ENCODE results near the gene CRMP1.
"Not testable (repeated sequence)": the region's sequence is repeated elsewhere in the genome, so short reads cannot be mapped to it uniquely, and the experiment has no call there.

Gene CRMP1

DNA sequence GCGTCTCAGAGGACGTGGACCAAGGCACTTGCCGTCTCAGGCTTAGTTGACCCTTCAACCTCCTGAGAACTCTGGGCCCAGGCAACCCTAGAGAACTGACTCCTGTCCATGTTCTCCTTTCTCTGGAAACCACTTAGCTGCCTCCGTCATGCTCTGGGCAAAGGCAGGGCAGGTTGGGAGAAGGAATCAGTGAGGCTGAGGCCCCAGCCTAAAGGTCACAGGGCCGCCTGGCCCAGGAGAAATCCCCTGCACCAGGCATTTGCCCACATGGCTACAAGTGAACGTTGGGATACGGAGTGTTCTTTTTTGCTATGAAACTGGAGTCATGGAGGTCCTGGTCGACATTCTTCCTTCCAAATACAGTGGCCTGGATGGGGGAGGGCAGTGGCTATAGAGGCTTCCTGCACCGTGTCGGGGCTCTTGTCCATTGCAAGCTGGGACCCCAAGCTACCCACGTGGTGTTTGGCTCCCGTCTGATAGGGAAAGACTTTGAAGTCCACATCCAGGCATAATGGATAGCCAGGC, 76.0 kb downstream of the CRMP1 start:
- DNase-seq = no peak

DNA sequence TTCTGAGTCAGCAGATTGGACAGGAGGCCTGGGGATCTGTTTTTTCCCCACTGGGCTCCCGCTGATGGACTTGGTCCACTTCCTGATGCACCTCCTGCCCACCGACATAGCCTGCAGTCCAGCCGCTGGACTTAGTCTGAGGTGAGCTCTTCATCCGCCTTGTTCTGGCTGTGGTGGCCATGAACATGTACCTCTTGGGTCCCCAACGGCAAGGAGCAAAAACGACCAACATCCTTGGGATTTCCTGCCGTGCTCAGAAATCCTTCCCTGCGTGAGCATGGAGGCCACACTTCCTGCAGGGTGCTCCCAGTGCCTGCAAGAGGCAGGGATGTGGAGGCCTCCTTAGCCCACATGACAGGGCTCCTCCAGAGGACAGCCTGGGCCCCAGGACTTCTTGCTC, 76.8 kb downstream of the CRMP1 start:
- DNase-seq = no peak

DNA sequence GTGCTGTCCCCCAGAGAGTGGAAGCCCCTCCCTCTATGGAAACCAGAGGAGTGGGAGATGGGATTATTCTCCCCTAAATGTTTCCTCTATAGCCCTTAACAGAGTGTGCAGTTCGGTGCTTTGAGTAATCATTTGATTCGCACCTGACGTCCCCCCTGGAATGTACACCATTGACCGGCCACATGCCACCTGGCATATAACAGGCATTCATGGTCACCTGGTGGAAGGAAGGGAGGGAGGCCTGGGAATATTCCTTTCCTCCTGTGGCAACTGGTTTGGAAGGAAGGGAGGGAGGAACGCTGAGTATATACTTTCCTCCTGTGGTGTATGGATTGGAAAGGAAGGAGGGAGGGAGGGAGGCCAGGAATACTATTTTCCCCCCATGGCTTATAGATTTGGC, 77.2 kb downstream of the CRMP1 start:
- DNase-seq = no peak

- DNase-seq = no peak
These were observed 78.5 kb downstream of the CRMP1 start for GRCh38 chr4:5814421-5814820.

GRCh38 chr4:5813882-5814255, 79.0 kb downstream of the CRMP1 start:
- no peak for DNase-seq

GRCh38 chr4:5812506-5813229, 80.2 kb downstream of the CRMP1 start:
- peak; percentile 72 for DNase-seq

- DNase-seq = not testable (repeated sequence)
These were observed 80.8 kb downstream of the CRMP1 start for GRCh38 chr4:5812057-5812456.

DNA sequence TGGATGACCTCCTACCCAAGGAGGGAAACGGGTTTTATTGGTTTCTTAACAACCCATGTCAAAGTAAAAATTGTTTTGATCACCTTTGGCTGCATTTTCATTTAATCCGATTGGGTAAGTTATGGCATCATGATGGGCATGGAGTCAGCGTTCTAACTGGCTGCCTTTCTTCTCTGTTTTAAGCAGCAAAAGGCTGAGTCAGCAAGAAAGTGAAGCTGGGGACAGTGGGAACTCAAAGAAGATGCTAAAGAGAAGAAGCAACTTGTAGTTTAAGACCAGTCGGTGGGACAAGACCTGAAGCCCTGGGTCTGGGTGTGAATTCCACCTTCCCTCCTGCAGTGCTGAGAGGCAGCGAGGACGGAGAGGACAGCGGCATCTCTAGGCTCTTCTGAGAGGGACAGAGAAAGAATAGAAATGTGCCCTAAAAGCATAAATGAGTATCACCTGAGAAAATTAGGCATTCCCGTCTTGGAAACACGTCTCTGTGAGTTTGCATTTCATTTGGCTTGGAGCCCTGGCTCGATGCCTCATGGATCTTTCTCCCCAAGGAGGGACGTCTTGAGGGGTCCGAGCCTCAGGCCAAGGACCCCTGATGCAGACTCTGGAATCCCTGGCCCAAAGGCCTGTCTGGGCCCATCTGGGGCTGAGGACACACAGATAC, 82.0 kb downstream of the CRMP1 start:
- DNase-seq = no peak

DNA sequence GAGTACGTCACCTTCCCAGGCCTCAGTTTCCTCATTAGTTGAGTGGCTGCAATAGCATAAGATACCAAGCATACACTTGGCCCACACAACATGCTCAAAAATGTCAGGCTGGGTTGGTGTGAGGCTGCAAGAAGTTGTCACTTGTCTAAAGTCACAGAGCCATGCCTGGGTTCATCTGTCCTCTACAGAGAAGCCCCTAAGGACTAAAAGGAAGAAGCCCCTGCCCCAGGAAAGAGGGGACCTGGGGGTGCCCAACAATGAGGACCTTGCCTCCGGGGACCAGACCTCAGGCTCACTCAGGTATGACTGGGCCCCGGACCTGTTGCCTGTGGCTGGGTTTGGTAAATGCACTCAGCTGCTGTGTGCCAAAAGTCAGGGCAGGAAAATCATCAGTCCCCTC, 82.7 kb downstream of the CRMP1 start:
- DNase-seq = no peak

DNA sequence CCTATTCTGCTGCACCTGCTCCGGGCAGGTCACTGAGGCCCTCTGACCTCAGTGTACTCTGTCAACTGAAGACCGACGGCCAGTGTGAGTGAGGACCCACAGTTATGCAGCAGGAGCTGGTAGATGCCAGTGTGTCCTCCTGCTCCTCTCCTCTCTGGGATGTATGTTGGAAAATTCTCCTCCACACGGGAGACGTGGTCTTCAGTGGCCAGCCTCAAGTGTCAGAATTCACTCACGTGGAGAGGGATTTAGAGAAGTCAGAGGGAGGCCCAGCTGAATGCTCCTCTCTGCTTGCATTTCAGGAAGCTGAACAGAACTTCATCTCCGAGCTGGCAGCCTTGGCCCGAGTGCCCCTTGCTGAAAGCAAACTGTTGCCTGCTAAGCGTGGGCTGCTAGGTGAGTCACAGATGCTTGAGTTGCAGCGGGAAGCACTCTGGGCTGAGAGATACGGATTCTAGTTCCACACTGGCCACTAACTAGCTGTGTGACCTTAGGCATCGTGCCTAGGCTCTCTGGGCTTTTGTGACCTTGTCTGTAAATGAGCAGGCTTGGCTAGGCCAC, 83.6 kb downstream of the CRMP1 start:
- no peak for DNase-seq

GRCh38 chr4:5808081-5808741, 84.7 kb downstream of the CRMP1 start:
- DNase-seq = peak; percentile 71

GRCh38 chr4:5805270-5805669, 87.6 kb downstream of the CRMP1 start:
- no peak for DNase-seq

DNA sequence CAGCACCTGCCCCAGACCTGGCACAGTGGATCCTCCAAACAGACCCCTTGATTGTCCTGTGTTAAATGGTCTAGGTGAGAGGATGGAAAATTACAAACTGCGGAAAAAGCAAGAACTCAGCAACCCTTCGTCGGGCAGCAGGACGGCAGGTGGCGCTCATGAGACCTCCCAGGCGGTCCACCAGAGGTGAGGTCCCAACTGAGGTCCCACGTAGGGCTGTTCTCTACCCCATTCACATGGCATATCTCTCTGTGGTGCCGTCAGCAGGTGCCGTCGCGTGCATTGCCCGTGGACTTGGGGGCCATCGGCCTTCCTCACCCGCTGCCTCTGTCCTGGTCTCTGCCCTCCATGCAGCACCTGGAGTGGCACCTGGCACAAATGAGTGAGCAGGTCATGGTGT, 88.2 kb downstream of the CRMP1 start:
- DNase-seq = no peak

DNA sequence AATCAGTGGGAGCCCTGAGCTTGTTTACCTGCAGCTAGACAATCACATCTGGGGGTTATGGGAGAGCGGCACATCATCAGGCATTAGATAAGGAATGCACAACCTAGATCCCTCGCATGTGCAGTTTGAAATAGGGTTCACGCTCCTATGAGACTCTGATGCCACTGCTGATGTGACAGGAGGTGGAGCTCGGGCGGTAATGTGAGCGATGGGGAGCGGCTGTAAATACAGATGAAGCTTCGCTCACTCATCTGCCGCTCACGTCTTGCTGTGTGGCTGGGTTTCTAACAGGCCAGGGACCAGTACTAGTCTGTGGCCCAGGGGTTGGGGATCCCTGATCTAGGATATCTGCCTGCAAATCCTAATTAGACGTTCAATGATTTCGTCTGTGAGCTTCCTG, 90.3 kb downstream of the CRMP1 start:
- no peak for DNase-seq

- no peak for DNase-seq
These were observed 91.2 kb downstream of the CRMP1 start for GRCh38 chr4:5801696-5802095.

GRCh38 chr4:5800496-5800895, 92.4 kb downstream of the CRMP1 start:
- no peak for DNase-seq

DNA sequence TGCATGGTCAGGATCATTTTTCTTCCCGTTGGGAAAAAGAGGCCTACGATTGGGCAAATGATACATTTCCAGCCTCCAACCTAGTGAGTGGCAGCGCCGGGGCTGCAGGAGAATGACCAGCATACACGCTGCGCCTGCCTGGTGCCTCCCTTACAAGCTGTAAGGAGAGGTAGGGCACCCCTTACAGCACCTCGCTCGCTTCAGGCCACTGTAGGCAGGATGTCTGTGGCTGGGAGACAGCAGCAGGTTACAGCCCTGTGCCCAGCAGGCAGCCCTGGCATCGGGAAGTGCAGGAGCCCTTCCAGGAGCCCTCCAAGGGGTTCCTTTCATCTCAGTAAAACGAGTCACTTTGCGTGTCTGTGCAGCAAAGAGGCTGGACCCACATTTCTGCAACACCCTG, 93.5 kb downstream of the CRMP1 start:
- no peak for DNase-seq

- DNase-seq = no peak
These were observed 93.9 kb downstream of the CRMP1 start for GRCh38 chr4:5798946-5799345.

GRCh38 chr4:5798462-5798861, 94.4 kb downstream of the CRMP1 start:
- DNase-seq = peak; percentile 9

- no peak for DNase-seq
These were observed 95.0 kb downstream of the CRMP1 start for GRCh38 chr4:5797866-5798265.

DNA sequence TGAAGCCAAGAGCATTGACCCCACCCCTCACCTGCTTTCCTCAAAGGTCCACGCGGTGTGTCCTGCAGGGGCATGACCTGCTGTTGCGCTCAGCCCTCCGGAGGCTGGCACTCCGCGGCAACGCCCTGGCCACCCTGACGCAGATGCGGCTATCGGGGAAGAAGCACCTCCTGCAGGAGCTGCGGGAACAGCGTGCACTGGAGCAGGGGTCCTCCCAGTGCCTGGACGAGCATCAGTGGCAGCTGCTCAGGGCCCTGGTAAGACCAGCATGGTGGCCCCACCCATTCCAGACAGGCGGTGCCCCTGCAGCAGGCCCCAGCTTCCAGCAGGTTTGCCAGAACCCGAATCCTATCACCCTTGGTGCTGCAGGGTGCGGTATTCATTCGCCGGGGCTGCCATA, 95.9 kb downstream of the CRMP1 start:
- no peak for DNase-seq

DNA sequence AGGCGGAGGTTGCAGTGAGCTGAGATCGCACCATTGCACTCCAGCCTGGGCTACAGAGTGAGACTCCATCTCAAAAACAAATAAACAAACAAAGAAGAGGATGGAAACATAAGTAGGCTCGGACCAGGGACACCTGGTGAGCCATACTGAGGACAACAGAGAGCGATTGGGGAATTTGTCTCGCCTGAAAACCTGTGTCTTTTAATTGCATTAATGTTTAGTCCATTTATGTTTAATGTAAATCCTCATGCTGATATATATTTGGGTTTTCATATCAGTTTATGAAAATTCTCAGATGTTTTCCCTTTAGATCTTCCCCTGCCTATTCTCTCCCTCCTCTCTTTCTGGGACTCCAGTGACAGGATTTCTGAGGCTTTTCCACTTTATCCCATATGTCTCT, 97.3 kb downstream of the CRMP1 start:
- no peak for DNase-seq

DNA sequence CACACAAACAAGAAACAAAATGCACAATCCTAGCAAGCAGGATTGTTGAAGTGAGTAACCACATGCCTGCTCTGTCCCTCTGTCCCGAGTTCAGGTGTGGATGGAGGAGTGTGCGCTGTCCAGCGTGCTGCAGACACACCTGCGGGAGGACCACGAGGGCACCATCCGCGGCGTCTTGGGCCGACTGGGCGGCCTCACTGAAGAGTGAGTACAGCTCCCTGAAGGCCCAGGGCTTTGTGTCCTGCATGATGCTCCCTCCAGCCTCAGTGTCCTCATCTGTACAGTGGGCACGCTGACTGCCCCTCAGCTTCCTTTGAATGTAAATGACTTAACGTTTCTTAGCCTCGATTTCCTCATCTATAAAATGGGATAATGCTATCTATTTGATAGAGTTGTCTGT, 99.4 kb downstream of the CRMP1 start:
- DNase-seq = no peak

DNA sequence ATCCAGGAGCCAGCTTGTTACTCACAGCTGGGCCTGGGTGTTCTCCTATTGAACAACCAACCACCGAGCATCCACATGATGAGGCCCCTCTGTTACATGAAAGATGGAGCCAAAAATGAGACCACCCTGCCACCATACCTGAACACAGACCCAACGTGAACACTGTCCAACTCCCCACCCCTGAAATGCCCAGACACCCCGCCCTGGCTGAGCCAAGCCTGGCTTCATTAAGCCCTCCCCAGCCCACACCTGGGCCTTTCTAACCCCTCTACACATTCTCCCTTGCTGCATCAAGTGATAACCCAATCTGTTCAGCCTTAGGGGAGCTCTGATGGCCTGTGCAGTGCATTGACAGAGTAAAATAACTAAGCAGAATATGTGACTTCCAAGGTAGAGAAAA, 101.2 kb downstream of the CRMP1 start:
- DNase-seq = no peak

Data from NCI-H1694 (cell line).